Heart left ventricle (tissue), 16 donors: ENCODE results near the gene MYO1E. TPM values are rescaled to one million over a fixed set of nuclear protein-coding genes. Genes with fewer than 3 reads are reported as not detected.

ENCODE experiments used
- ATAC-seq, 4 donors: fragments of 200-7000 bp; cut with Tn5 transposase; one replicate each; pipeline ENCODE4 v1.9.1; 2020 to 2022; ENCODE audit warnings: moderate library complexity in 4 of 4, mild to moderate bottlenecking in 3 of 4, moderate number of reproducible peaks in 1 of 4
- DNase-seq, 5 donors: peaks; one replicate each; pipeline ENCODE4 v3.0.0-alpha.2; 2020
- H3K27ac ChIP-seq, 12 donors: fragments of 200-600 bp; sonication (generic) in 4 of 12; one replicate each; pipeline versions ENCODE4 v1.5.0 to v1.8.0; 2016 to 2022; ENCODE audit warnings: mild to moderate bottlenecking in 2 of 12
- H3K27me3 ChIP-seq, 9 donors: fragments of 200-600 bp; sonication (generic) in 2 of 9; one replicate each; pipeline versions ENCODE4 v1.5.1 to v1.8.0; 2016 to 2022; ENCODE audit warnings: mild to moderate bottlenecking in 3 of 9
- H3K36me3 ChIP-seq, 9 donors: fragments of 200-600 bp; sonication (generic) in 2 of 9; one replicate each; pipeline versions ENCODE4 v1.5.0 to v1.8.0; 2018 to 2022; ENCODE audit warnings: mild to moderate bottlenecking in 2 of 9
- H3K4me1 ChIP-seq, 12 donors: fragments of 200-600 bp; sonication (generic) in 4 of 12; one replicate each; pipeline versions ENCODE4 v1.5.0 to v1.8.0; 2016 to 2022; ENCODE audit warnings: mild to moderate bottlenecking in 3 of 12
- H3K4me3 ChIP-seq, 12 donors: fragments of 200-600 bp; sonication (generic) in 4 of 12; one replicate each; pipeline versions ENCODE4 v1.5.0 to v1.8.0; 2017 to 2022; ENCODE audit warnings: mild to moderate bottlenecking in 9 of 12, moderate library complexity in 4 of 12
- H3K9me3 ChIP-seq, 12 donors: fragments of 200-600 bp; sonication (generic) in 4 of 12; one replicate each; pipeline versions ENCODE4 v1.5.0 to v1.8.0; 2016 to 2022; ENCODE audit warnings: mild to moderate bottlenecking in 1 of 12
- CTCF ChIP-seq, 12 donors: fragments of 200-600 bp; sonication (generic) in 4 of 12; IDR thresholded peaks; one replicate each; pipeline versions ENCODE4 v1.5.0 to v1.8.0; 2018 to 2022; ENCODE audit warnings: antibody characterized with exemption in 12 of 12, mild to moderate bottlenecking in 5 of 12
- POLR2A ChIP-seq, 2 donors: fragments of 450-650 bp; IDR thresholded peaks; one replicate each; pipeline ENCODE4 v1.6.1; 2017; ENCODE audit warnings: antibody characterized with exemption in 2 of 2, mild to moderate bottlenecking in 2 of 2, moderate library complexity in 2 of 2
- WGBS, 4 donors: extraction: QIAGEN DNeasy Blood & Tissue Kit in 2 of 4; methylation state at CpG; one replicate each; pipeline versions ENCODE4 v1.1.5 to v1.1.7; 2013 to 2018; 5-methylcytosine and 5-hydroxymethylcytosine counted together
- intact Hi-C, 10 donors: fragments of 100-400 bp; cut with DNase I; formaldehyde crosslinking; loops; one replicate each; pipeline versions ENCODE4 v1.11.1 to v1.14.2; 2022
- polyA plus RNA-seq, 2 donors: library from polyadenylated mRNA; stranded (reverse); fragments of 200-250 nt; gene quantifications; one replicate each; pipeline ENCODE4 v1.2.3, GENCODE V29; 2013
- total RNA-seq, 9 donors: library from RNA; depleted of rRNA in 2 of 9; stranded (reverse); fragments of >200 nt in 2 of 9; fragmentation: NEBNext Ultra II Directional in 3 of 9; extraction: Animal tissue kit (Norgen Biotek cat#: 25700) in 3 of 9; gene quantifications; one replicate each; pipeline versions ENCODE4 v1.1.0 to v1.2.4, GENCODE V29; 2016 to 2023
- donor health status: ischemic (EF 13 %, LVEDD 7.1; RV severe dilation, severe dysfunction).
- donor health status: healthy with polysubstance abuse.
- donor health status: DM: no; HTN: yes; CAD: no.
- donor health status: DM: no; HTN: no; CAD: no.
- donor health status: ischemic (EF 25% LVEDD 6.9; RV normal size, moderate dysfunction).
- donor health status: ischemic (EF 25% LVEDD 5.7; RV mildly dilated, moderate dysfunction).
- donor health status: healthy.
- donor health status: DM: yes; HTN: yes; CAD: no.
- donor health status: ischemic (EF 35%, LVEDD 5.7; RV mildly dilated, moderate dysfunction).
- donor health status: nonischemic (EF 11% LVEDD 7.7; RV severe dilation, severe dysfunction).
- donor health status: DM: yes; HTN: yes; CAD: no.
- donor health status: PGD.
- donor health status: ischemic (EF 29% LVEDD 5.4; RV normal size, mild dysfunction).
- donor health status: nonischemic (EF 23%, LVEDD 6.1; RV moderate dilation, normal function).

MYO1E gene
- total and polyA plus RNA-seq, 11 donors = 8.5 to 98.6 (median 25.2) TPM

GRCh38 chr15:59385171-59385570, 12.5 kb upstream of the MYO1E start:
- Histone ChIP-seq H3K9me3 (no peaks in the 10 kb centered on the region), H3K27ac (no peak overlapping the region), H3K4me1 (peaks cover 0 to 4% (median 0%) of the 10 kb centered on the region in 12 donors), H3K36me3 (peaks cover 0 to 8% (median 0%) of the 10 kb centered on the region in 9 donors), H3K27me3 (no peaks in the 10 kb centered on the region), H3K4me3 (no peak overlapping the region)
- TF ChIP-seq POLR2A (IDR thresholded peaks at IDR 0.05) (no peak), CTCF (IDR thresholded peaks at IDR 0.05) (no peak)
- 68 to 81% (median 76%) methylated on average over 4 of the region's 4 CpGs for WGBS, 4 donors
- DNase-seq = no peak
- intact Hi-C loops = loop anchor here in 1 of 10 donors (10.0 kb wide), 1 partner anchor 100 kb away; no protein-coding TSS in a partner anchor
- ATAC-seq = no peak

GRCh38 chr15:59384507-59384906, 11.8 kb upstream of the MYO1E start:
- DNase-seq (no peak), ATAC-seq (no peak)
- H3K9me3 ChIP-seq = no peaks in the 10 kb centered on the region
- WGBS, 4 donors = 94 to 98% (median 96%) methylated on average over 3 of the region's 3 CpGs
- H3K4me1 ChIP-seq = peaks cover 0 to 4% (median 0%) of the 10 kb centered on the region in 12 donors
- H3K4me3 ChIP-seq = no peak overlapping the region
- no peaks in the 10 kb centered on the region for H3K27me3 ChIP-seq
- intact Hi-C loops = loop anchor here in 1 of 10 donors (10.0 kb wide), 1 partner anchor 100 kb away; no protein-coding TSS in a partner anchor
- H3K36me3 ChIP-seq = peaks cover 0 to 8% (median 0%) of the 10 kb centered on the region in 9 donors
- no peak overlapping the region for H3K27ac ChIP-seq
- TF ChIP-seq CTCF (IDR thresholded peaks at IDR 0.05) = no peak
- no peak for TF ChIP-seq POLR2A (IDR thresholded peaks at IDR 0.05)

GRCh38 chr15:59380902-59381610, 8.4 kb upstream of the MYO1E start:
- Histone ChIP-seq H3K27ac (no peak overlapping the region), H3K27me3 (no peaks in the 10 kb centered on the region), H3K36me3 (peaks cover 0 to 8% (median 0%) of the 10 kb centered on the region in 9 donors), H3K4me1 (peaks cover 0 to 4% (median 0%) of the 10 kb centered on the region in 12 donors), H3K4me3 (no peak overlapping the region), H3K9me3 (no peaks in the 10 kb centered on the region)
- ATAC-seq (no peak), DNase-seq (no peak)
- TF ChIP-seq POLR2A (IDR thresholded peaks at IDR 0.05) (no peak), CTCF (IDR thresholded peaks at IDR 0.05) (no peak)
- intact Hi-C loops = loop anchor here in 1 of 10 donors (10.0 kb wide), 1 partner anchor 104 kb away; no protein-coding TSS in a partner anchor
- 70 to 76% (median 74%) methylated on average over 7 of the region's 7 CpGs for WGBS, 4 donors

- WGBS, 4 donors = 92 to 97% (median 93%) methylated on average over 1 of the region's 1 CpG
- no peak for ATAC-seq
- H3K4me1 ChIP-seq = peaks cover 0 to 4% (median 0%) of the 10 kb centered on the region in 12 donors
- H3K36me3 ChIP-seq = peaks cover 0 to 8% (median 0%) of the 10 kb centered on the region in 9 donors
- intact Hi-C loops = loop anchor here in 6 of 10 donors (5.0 to 10.0 kb wide), 5 partner anchors 55 to 395 kb away; partner anchors contain the start of genes FAM81A (in 2 of the 6) and RNF111 (in 1 of the 6)
- no peaks in the 10 kb centered on the region for H3K27me3 ChIP-seq
- no peak overlapping the region for H3K4me3 ChIP-seq
- H3K27ac ChIP-seq = no peak overlapping the region
- DNase-seq = no peak
- H3K9me3 ChIP-seq = no peaks in the 10 kb centered on the region
- TF ChIP-seq POLR2A (IDR thresholded peaks at IDR 0.05) (no peak), CTCF (IDR thresholded peaks at IDR 0.05) (no peak)
Observed at GRCh38 chr15:59379531-59379930, 6.9 kb upstream of the MYO1E start.
